HepG2 (cell line): ENCODE data around the gene SGMS1.

Experiments used
- ETV6 ChIP-seq: sonication (generic); formaldehyde crosslinking; conservative IDR thresholded peaks from 2 replicates; pipeline ENCODE4 v1.4.0; 2020; ENCODE audit warnings: missing genetic modification reagents
- HOXA5 ChIP-seq: sonication (generic); formaldehyde crosslinking; IDR thresholded peaks from 2 replicates; pipeline ENCODE4 v1.4.0; 2020; ENCODE audit warnings: missing genetic modification reagents
- MYNN ChIP-seq: sonication (generic); formaldehyde crosslinking; IDR thresholded peaks from 2 replicates; pipeline ENCODE4 v1.4.0; 2020; ENCODE audit warnings: mild to moderate bottlenecking, low read depth, missing genetic modification reagents
- TCF7 ChIP-seq: sonication (generic); IDR thresholded peaks from 2 replicates; pipeline ENCODE4 v1.6.1; 2016; ENCODE audit warnings: antibody characterized with exemption, low read depth
- TP53 ChIP-seq: sonication (generic); formaldehyde crosslinking; conservative IDR thresholded peaks from 2 replicates; pipeline ENCODE4 v1.4.0; 2020; ENCODE audit warnings: missing genetic modification reagents
- ZNF10 ChIP-seq: sonication (generic); formaldehyde crosslinking; IDR thresholded peaks from 2 replicates; pipeline ENCODE4 v1.4.0; 2020; ENCODE audit warnings: mild to moderate bottlenecking, low read depth, missing genetic modification reagents, borderline replicate concordance
- ZNF670 ChIP-seq: sonication (generic); formaldehyde crosslinking; IDR thresholded peaks from 2 replicates; pipeline ENCODE4 v1.8.0; 2022; ENCODE audit warnings: mild to moderate bottlenecking, missing genetic modification reagents, borderline replicate concordance
- TF ChIP-seq, protein P1 (sequence below), 2 experiments: fragments of 450-650 bp in 1 of 2; sonication (generic) in 1 of 2; formaldehyde crosslinking; IDR thresholded peaks; 2 replicates each; pipeline versions ENCODE4 v1.5.0 to v1.8.0; 2020 to 2022; ENCODE audit warnings: mild to moderate bottlenecking in 1 of 2, missing genetic modification reagents in 1 of 2
- TF ChIP-seq, protein P2 (sequence below): sonication (generic); formaldehyde crosslinking; IDR thresholded peaks from 2 replicates; pipeline ENCODE4 v1.5.0; 2020; ENCODE audit warnings: mild to moderate bottlenecking, missing genetic modification reagents, moderate library complexity
- TF ChIP-seq, protein P3 (sequence below): IDR thresholded peaks from 2 replicates; pipeline ENCODE4 v1.6.1; 2012; ENCODE audit warnings: inconsistent platforms
- TF ChIP-seq, protein P4 (sequence below): sonication (generic); formaldehyde crosslinking; conservative IDR thresholded peaks from 2 replicates; pipeline ENCODE4 v1.8.0; 2022; ENCODE audit warnings: mild to moderate bottlenecking, moderate library complexity, missing genetic modification reagents
- TF ChIP-seq, protein P5 (sequence below): sonication (generic); formaldehyde crosslinking; IDR thresholded peaks from 2 replicates; pipeline ENCODE4 v1.4.0; 2020; ENCODE audit warnings: missing genetic modification reagents

DNA sequence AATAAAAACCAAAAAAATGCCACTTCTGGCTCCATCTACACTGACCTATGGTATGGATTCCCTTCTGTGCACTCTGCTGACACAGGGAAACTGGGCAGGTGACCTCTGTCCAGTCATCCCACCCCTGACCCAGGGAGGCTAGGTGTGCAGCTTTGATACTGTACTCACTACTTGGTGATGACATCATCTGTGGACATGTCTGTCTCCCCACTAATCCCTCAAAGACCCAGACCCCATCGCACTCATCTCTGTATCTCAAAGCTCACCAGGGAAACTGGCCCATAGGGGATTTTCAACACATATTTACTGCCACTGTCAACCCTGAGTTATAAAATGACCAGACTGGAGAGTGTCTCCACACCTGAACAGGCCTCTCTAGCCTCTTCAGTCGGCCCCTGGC lies 10.6 kb downstream of the SGMS1 start:
- TF ChIP-seq, protein P1, sequence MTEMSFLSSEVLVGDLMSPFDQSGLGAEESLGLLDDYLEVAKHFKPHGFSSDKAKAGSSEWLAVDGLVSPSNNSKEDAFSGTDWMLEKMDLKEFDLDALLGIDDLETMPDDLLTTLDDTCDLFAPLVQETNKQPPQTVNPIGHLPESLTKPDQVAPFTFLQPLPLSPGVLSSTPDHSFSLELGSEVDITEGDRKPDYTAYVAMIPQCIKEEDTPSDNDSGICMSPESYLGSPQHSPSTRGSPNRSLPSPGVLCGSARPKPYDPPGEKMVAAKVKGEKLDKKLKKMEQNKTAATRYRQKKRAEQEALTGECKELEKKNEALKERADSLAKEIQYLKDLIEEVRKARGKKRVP (CRISPR knock-in tag; IDR thresholded peaks at IDR 0.05) = no peak
- TF ChIP-seq ZNF10 (CRISPR knock-in tag) (no peak), HOXA5 (CRISPR knock-in tag) (no peak), TCF7 (no peak), TP53 (CRISPR knock-in tag) (no peak), MYNN (CRISPR knock-in tag) (no peak), ETV6 (CRISPR knock-in tag) (no peak), ZNF670 (CRISPR knock-in tag) (no peak)
- TF ChIP-seq, protein P2, sequence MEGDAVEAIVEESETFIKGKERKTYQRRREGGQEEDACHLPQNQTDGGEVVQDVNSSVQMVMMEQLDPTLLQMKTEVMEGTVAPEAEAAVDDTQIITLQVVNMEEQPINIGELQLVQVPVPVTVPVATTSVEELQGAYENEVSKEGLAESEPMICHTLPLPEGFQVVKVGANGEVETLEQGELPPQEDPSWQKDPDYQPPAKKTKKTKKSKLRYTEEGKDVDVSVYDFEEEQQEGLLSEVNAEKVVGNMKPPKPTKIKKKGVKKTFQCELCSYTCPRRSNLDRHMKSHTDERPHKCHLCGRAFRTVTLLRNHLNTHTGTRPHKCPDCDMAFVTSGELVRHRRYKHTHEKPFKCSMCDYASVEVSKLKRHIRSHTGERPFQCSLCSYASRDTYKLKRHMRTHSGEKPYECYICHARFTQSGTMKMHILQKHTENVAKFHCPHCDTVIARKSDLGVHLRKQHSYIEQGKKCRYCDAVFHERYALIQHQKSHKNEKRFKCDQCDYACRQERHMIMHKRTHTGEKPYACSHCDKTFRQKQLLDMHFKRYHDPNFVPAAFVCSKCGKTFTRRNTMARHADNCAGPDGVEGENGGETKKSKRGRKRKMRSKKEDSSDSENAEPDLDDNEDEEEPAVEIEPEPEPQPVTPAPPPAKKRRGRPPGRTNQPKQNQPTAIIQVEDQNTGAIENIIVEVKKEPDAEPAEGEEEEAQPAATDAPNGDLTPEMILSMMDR (CRISPR knock-in tag) = no peak
- TF ChIP-seq, protein P3, sequence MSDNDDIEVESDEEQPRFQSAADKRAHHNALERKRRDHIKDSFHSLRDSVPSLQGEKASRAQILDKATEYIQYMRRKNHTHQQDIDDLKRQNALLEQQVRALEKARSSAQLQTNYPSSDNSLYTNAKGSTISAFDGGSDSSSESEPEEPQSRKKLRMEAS = no peak
- TF ChIP-seq, protein P4, sequence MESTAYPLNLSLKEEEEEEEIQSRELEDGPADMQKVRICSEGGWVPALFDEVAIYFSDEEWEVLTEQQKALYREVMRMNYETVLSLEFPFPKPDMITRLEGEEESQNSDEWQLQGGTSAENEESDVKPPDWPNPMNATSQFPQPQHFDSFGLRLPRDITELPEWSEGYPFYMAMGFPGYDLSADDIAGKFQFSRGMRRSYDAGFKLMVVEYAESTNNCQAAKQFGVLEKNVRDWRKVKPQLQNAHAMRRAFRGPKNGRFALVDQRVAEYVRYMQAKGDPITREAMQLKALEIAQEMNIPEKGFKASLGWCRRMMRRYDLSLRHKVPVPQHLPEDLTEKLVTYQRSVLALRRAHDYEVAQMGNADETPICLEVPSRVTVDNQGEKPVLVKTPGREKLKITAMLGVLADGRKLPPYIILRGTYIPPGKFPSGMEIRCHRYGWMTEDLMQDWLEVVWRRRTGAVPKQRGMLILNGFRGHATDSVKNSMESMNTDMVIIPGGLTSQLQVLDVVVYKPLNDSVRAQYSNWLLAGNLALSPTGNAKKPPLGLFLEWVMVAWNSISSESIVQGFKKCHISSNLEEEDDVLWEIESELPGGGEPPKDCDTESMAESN (CRISPR knock-in tag) = no peak
- TF ChIP-seq, protein P5, sequence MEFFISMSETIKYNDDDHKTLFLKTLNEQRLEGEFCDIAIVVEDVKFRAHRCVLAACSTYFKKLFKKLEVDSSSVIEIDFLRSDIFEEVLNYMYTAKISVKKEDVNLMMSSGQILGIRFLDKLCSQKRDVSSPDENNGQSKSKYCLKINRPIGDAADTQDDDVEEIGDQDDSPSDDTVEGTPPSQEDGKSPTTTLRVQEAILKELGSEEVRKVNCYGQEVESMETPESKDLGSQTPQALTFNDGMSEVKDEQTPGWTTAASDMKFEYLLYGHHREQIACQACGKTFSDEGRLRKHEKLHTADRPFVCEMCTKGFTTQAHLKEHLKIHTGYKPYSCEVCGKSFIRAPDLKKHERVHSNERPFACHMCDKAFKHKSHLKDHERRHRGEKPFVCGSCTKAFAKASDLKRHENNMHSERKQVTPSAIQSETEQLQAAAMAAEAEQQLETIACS (CRISPR knock-in tag) = no peak
